C4-2B (cell line): ENCODE data around the gene HOXD8.

Experiments
- ZFX ChIP-seq: fragments of 450-650 bp; IDR thresholded peaks from 2 replicates; pipeline ENCODE4 v1.6.1; 2017
- TF ChIP-seq, protein P1 (sequence below): fragments of 450-650 bp; conservative IDR thresholded peaks from 2 replicates; pipeline ENCODE4 v1.5.1; 2017; ENCODE audit warnings: mild to moderate bottlenecking

DNA sequence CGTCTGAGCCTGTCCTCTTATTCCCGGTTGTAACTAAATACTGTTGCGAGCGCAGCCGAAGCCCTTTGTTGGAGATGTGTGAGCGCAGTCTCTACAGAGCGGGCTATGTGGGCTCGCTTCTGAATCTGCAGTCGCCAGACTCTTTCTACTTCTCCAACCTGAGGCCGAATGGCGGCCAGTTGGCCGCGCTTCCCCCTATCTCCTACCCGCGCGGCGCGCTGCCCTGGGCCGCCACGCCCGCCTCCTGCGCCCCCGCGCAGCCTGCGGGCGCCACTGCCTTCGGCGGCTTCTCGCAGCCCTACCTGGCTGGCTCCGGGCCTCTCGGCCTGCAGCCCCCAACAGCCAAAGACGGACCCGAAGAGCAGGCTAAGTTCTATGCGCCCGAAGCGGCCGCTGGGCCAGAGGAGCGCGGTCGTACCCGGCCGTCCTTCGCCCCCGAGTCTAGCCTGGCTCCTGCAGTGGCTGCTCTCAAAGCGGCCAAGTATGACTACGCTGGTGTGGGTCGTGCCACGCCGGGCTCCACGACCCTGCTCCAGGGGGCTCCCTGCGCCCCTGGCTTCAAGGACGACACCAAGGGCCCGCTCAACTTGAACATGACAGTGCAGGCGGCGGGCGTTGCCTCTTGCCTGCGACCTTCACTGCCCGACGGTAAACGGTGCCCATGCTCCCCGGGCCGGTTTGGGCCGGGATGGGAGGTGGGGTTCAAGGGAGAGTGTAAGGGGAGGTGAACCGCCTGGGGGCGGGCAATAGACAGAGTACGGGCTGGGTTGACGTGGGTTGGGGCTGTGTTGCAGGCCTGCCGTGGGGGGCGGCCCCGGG, 29.6 kb upstream of the HOXD8 start, which contains the start of gene HOXD12:
- TF ChIP-seq, protein P1, sequence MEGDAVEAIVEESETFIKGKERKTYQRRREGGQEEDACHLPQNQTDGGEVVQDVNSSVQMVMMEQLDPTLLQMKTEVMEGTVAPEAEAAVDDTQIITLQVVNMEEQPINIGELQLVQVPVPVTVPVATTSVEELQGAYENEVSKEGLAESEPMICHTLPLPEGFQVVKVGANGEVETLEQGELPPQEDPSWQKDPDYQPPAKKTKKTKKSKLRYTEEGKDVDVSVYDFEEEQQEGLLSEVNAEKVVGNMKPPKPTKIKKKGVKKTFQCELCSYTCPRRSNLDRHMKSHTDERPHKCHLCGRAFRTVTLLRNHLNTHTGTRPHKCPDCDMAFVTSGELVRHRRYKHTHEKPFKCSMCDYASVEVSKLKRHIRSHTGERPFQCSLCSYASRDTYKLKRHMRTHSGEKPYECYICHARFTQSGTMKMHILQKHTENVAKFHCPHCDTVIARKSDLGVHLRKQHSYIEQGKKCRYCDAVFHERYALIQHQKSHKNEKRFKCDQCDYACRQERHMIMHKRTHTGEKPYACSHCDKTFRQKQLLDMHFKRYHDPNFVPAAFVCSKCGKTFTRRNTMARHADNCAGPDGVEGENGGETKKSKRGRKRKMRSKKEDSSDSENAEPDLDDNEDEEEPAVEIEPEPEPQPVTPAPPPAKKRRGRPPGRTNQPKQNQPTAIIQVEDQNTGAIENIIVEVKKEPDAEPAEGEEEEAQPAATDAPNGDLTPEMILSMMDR: no peak
- no peak for TF ChIP-seq ZFX
